Glomerular endothelial cell (primary cell): ENCODE results near the gene RCAN1. TPM values are rescaled to one million over a fixed set of nuclear protein-coding genes. Genes with fewer than 3 reads are reported as not detected.

ENCODE experiments used
- DNase-seq: peaks from one replicate; pipeline ENCODE4 v3.0.0-alpha.2; 2011; ENCODE audit warnings: low read depth, low spot score; ENCODE audit errors: extremely low read depth
- total RNA-seq: library from RNA; depleted of rRNA; stranded (reverse); fragments of >200 nt; gene quantifications from 2 replicates; pipeline ENCODE4 v1.2.3, GENCODE V29; 2015

RCAN1 gene
- total RNA-seq, 1 donor from 2014 or later = 42.8 TPM

DNA sequence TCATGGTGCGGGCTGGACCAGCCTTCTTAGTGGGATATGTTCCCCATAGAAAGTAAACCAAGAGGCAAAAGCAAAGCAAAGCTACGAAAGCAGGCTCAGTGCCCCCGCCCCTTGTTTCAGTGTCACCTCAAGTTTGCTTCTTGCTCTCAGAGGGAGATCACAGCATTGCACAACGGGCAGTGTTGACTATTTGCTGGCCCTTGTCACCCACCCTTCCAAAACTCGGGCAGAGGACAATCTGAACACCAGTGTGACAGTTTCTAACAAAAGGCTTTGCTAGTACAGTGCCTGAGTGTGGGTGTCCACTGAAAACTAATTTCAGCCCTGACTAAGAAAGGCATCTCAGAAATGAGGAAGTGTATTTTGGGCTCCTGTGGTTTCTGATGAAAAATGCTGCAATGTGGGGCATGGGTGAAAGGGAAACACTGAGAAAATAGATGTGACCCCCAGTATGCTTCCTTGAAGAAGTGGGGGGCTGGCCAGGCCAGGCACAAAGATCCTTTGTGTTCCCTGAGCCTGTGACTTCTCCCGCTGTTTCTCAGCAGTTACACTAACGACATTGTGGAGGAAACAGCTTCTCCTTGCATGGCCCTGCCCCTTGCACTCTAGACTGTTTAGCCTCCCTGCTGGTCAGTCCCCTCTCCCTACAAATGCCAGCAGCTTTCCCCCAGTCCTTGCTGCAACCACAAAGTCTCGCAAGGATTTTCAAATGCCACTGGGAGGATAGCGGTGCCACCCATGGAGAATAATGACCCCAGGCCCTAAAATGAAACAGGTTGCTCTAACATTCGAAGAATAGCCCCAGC is 69.6 kb downstream of the RCAN1 start:
- DNase-seq = no peak

- no peak for DNase-seq
Measured at GRCh38 chr21:34544032-34544496, 70.8 kb downstream of the RCAN1 start.

DNA sequence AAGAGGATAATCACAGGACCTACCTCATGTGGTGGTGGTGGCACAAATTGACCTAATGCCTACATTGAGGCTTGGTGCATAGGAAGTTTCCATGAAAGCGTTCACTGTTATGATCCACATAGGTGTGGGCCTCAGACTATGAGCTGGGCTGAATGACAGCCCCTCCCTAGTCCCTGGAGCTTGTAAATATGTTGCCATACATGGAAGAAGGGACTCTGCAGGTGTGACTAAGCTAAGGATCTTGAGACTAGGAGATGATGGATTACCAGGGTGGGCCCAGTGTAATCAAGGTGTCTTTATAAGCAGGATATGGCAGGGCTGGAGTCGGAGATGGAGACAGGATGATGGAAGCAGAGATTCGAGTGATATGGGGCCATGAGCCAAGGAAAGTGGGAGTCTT is 71.9 kb downstream of the RCAN1 start:
- DNase-seq = no peak

DNA sequence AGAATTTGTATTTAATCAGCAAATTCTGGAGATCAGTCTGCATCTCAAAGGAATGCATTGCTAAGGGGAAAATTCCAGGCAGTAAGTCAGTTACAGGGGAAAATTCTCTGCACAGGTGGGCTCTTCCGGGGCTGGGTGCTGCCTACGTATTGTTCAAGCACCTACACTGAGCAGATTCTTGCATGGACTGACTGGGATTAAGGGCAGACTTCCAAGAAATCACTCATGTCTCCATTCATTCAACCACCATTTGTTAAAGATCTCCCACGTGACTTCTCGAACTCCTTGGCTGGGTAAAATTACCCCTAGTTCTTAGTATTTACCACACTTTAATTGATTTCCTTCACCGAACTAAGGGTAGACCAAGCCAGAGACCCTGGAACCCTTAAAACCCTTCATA is 74.7 kb downstream of the RCAN1 start:
- DNase-seq = no peak

- no peak for DNase-seq
Measured at GRCh38 chr21:34537838-34538237, 77.1 kb downstream of the RCAN1 start.

- no peak for DNase-seq
Measured at GRCh38 chr21:34536820-34537219, 78.1 kb downstream of the RCAN1 start.

DNA sequence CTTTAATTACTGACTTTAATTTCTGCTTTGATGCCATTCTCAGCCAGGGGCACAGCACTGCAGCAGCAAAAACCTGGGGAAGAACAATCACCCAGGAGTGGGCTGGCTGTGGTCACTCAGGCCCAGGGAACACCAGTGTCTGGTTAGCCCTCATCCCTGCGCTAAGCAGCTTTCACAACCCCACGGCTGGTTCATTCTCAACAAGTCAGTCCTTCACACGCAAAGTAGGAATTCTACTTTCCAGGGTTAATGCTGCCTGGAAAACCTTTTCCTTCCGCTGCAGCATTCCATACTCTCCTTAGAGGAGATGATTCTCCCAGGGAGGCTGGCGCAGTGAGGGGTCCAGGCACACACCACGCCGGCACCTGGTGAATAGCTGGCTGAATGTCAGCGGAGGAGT is 78.6 kb downstream of the RCAN1 start:
- no peak for DNase-seq

GRCh38 chr21:34535886-34536285 is 79.0 kb downstream of the RCAN1 start:
- no peak for DNase-seq

GRCh38 chr21:34534522-34534921 is 80.4 kb downstream of the RCAN1 start:
- no peak for DNase-seq

- no peak for DNase-seq
Measured at GRCh38 chr21:34533938-34534337, 81.0 kb downstream of the RCAN1 start.

- DNase-seq = no peak
Measured at GRCh38 chr21:34531399-34531798, 83.5 kb downstream of the RCAN1 start.

DNA sequence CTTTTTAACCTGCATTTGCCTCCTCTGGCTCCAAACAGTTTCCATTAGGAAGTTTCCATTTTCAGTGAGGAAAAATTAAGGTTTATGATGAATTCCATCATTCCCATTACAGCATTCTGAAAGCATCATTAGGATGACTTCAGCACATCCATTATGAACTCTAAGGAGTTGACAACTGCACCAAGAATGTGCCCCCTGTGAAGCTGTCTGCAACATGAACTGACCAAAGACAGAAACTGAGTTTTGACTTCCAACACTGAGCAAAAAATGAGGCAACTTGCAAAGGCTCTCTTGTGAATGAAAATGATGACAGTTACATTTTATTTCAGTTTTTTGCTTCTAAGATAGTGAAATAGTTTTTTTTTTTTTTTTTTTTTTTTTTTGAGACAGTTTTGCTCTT is 84.7 kb downstream of the RCAN1 start:
- no peak for DNase-seq

DNA sequence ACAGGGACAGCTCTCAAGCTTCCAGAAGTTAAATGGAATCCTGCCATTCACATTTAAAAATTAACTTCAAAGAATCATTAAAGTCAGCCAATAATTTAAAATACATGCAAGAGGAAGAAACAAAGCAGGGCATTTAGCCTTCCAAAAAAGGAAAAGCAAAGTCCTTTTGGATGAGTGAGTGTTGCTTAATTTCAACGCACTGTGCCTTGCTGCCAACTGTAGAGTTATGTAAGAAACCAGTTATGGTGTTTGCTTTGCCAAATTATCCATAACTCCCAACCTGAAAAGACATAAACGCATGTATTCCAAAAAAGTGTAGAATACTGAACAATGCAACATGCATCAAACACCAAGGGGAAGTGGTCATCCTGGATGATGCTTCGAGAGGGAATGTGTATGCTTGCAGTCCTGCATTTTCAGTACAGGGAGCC is 86.8 kb downstream of the RCAN1 start:
- no peak for DNase-seq

DNA sequence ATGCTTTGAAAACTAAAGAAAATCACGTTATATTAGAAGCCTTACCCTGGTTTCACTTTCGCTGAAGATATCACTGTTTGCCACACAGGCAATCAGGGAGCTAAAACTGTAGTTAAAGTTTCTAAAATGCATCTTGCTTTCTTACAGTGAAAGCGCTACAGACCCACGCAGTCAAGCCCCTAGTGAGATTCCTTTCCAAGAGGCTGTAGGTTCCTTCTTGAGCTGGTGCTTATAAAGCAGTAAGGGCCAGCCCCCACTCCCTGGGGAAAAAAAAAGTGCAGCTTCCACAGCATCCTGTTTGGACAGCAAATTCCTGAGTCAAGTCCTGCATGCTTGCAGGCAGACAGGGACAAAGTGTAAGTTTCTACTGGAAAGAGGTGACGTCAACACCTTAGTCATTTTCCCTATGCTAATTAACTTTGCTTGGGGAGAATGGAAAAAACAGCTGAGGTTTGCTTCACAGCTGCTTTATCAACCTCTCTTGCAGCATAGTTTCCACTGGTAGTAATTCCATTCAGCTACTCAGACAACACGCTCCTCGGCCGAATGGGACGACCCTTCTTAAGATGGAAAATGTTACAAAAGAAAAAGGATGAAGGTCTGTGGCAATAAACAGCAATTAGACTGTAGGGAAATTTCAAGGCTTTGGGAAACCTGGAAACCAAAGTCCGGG is 88.2 kb downstream of the RCAN1 start:
- DNase-seq = peak; percentile 99

DNA sequence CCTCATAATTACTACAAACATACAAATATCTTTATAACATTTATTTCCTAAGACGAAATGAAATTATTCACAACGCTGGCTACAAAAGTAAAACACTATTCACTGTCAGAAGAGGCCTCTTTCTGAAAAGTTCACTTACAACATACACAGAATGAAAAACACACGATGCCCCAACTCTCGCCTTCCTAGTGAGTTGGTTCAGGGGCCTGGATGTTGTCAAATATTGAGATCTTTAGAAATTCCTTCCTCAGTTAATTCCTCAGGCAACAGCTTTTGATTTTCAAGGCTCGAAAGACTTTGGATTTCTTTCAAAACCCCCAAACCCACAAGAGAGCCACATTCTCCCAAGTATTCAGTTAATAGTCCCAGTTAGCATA is 88.7 kb downstream of the RCAN1 start:
- no peak for DNase-seq

- DNase-seq = no peak
Measured at GRCh38 chr21:34524646-34525601, 90.0 kb downstream of the RCAN1 start.

DNA sequence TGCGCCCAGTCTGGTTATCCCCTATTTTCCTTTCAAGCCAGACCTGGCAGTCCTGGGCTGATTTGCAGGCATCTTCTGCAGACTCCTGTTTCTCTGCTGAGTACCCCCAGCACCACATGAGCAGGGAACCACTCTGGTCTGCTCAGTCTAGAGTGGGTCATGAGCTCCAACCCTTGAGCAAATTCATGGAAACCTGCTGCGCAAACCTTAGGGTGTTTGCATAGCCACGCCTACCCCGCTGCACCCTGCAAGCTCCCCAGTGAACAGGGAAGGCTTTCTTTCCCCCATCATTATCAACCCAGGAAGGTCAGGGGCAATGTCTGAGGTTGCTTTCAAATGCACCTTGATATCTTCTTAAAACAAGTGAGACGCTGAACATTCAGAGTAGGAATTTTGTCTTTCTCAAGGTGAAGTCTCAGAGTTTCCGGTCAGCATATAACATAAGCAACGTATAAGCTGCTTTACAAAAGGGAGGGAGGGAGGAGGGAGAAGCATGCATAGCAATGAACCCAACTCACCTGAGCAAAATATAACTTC is 91.8 kb downstream of the RCAN1 start:
- no peak for DNase-seq

DNA sequence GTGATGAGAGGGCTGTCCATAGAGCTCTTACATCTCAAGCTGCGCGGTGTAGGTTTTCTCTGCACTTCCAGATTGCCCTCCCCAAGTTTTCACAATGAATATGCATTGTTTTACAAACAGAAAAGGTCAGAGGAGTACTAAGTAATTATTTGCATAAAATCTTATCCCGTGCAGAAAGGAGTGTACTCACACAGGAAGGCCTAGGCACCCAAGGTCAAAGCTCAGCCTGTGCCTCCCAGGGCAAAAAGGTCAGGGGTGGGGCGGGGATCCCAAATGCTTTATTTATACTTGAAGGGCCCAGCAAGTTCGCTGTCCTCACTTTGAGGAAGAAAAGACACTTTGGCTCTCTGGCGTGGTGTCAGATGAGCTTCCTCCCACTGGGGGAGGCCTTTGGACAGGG is 92.6 kb downstream of the RCAN1 start:
- no peak for DNase-seq

- DNase-seq = no peak
Measured at GRCh38 chr21:34521561-34521960, 93.4 kb downstream of the RCAN1 start.

DNA sequence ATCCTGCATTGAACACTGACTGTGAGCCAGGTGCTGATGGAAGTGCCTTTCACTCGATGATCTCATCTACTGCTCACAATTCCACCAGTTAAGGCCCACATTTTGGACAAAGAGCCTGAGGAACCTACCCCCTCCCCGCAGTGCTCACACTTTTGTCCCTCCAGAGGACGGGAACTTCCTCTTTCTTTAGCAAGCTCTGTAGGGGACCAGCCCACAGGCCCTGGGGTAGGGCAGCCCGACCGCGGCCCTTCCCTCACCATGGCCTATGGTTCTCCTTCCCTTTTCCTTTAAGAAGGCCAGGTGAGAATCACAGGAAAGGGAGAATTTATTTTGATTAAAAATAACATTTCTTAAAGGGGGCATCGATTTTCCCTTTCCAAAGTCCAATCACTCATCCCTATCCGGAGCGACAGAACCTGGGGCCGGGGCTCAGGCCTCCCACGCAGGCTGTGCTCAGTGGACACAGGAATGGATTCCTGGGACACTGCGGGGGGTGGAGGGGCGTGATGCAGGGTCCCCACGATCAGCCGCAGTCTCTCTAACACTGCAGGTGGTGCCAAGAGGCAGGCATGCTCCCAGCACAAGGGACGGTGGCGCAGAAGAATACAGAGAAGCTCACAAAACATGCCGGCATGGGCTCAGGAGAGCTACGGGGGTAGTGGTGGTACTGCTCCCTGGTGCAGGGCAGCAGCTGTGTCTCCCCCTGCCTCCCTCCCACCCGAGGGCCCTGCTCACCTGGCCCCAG is 94.0 kb downstream of the RCAN1 start:
- no peak for DNase-seq
